ENCODE results near the gene ARHGAP45.

DNA sequence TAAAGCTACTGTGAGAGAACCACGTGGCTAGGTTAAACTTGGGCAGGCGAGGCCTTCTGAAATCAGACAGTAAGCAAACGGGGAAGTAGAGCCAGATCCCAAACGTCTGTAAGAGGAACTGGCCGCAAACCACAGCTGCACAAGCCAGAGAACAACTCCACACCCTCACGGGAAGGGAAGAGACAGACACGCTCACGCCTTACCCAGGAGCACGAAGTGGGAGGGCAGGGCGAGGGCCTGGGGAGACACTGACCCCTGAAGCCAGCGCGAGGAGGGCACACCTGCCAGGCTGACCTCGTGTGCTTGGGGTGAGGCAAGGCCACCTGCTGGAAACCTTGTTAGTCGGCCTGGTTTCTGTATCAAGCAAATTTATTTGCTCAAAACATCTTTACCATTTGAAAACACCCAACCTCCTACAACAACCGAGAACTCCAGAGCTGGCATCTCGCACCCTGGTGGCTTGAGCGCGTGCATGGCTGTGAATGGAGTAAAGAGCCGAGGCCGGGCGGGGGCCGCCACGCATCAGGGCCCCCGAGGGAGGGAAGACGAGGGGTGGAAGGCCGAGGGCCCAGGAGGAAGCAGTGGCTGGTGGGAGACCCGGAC is 20.9 kb downstream of the ARHGAP45 start:
- TF ChIP-seq POLR2A (IDR thresholded peaks at IDR 0.05; ENCODE audit: low read depth, low read length), result peak; percentile 72
- peak; percentile 81 for TF ChIP-seq POLR2AphosphoS5 (IDR thresholded peaks at IDR 0.05; ENCODE audit: low read depth, low read length)
- TF ChIP-seq TAF1 (IDR thresholded peaks at IDR 0.05; ENCODE audit: borderline replicate concordance, low read depth, low read length), result no peak
